Inflammatory macrophage treated with lipopolysaccharide for 4 hours (primary cell): Measurements from ENCODE around the gene GAPVD1.

Source experiments
- DNase-seq: peaks from one replicate; pipeline ENCODE4 v3.0.0-alpha.2; 2020

The GAPVD1 gene

DNA sequence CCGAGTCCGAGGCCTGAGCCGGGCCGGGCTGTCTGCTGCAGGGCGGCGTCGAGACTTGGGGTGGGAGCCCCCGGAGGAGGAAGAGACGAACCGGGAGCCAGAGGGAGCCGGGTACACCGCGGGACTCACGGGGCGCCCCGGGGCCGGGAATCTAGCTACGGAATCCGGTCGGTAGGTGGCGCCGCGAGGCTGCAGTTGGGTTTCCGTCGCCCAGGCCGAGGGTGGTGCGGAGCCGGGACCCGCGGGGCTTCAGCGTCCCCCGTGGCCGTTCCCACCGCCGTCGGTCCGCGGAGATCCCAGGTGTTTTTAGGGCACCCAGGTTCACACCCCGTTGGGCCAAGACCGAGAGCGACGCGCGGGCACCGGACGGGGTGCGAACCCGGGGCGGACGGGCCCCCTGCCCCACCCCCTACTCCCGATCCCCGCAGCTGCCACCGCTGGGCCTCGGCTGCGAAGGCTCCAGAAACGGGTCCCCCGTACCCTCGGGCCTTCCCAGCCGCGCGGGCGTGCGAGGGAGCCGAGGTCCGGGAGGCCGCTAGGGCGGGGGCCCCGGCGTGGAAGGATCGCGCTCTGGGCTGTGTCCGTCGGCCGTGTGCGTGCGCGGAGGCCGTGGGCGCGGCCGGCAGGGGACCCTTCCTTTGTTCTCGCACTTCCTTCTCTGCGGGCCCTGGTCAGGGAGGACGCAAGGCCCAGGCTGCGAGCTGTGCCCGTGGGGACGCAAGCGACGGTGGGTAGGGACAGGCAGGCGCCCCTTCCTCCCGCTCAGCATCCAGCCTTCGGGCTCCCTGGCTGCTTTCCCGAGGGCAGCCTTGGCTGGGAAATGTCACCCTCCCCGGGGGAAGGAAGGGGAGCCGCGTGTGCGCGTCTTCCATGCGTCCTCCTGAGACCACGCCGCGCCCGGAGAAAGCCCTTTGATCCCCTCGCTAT is 146.6 kb downstream of the GAPVD1 start:
- peak; percentile 70 for DNase-seq

DNA sequence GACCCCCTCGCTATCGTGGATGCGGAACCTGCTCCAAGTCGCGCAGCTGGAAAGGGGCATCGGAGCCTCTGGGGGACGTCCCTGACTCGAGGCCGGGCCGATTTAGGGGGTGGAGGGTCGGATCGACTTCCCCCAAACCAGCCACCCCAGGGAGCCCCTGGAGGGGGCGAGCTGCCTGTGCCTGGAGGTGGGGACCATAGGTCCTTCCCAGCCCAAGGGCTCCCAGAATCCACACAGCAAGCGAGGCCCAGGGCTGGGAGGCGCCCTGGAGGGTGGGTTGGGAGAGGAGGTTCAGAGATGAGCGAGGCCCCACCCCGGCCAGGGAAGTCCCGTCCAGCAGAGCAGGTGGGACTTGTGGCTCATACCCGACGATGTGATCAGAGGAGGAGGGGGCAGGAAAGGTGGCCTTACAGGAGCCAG is 147.6 kb downstream of the GAPVD1 start:
- no peak for DNase-seq

DNA sequence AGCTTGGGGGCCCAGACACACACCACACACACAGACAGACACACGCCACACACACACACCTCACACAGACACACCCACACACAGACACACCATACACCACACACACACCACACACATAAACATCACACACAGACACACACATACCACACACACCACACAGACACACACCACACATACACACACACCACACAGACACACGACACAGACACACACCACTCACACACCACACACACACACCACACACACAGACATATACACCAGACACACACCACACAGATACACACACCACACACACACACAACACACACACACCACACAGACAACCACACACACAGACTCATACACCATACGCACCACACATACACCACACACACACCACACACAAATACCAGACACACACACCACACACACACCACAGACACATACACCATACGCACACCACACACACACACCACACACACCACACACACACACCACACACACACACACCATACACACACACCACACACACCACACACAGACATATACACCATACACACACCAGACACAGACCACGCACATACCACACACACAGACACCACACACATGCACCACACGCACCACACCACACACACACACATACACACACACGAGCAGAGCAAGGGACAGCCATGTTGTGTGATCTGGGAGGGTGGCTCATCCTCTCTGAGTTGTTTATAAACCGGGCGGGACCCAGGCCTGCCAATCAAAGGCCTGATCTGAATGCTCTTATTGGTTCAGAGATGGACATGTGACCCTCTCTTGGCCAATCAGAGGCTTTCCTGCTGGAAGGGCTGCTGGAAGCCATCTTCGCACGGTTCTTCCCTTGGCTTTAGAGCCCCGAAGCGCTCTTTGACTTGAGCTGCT is 148.3 kb downstream of the GAPVD1 start:
- peak; percentile 70 for DNase-seq

DNA sequence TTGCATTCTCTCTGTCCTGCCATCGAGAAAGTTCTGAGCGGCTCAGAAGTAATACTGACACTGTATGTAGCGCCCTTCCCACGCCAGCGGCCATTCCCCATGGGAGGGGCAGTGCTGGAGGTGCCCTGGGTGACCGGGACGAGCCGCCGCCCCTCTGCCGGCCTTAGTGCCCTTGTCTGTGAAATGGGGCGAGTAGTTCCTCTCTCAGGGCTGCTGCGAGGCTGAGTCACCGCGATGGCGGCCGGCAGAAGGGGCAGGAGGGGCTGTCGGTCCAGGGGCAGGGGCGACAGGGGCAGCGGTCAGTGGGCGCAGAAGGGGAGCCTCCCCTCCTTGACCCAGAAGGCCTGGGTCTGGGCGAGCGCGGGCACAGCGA is 148.9 kb downstream of the GAPVD1 start:
- no peak for DNase-seq

DNA sequence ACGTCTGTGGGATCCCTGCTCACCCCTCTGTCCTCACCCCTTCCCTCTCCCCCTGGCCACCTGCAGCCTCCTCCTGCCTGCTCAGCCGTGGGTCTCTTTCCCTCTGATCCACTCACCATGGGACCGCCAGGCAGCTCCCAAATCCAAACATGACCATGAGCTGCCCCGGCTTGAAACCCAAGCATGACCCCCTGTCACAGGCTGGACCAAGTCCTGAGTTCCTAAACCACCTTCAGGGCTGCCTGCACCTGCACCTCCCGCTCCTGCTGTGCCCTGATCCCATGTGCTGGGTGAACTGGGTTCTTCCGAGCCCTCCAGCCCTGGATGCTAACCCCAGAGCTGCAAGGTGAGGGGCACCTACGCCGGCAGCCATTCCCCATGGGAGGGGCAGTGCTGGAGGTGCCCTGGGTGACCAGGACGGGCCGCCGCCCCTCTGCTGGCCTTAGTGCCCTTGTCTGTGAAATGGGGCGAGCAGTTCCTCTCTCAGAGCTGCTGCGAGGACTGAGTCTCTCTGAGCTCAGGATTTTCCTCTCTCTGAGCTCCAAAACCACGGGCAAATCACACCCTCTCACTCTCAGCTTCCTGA is 149.6 kb downstream of the GAPVD1 start:
- DNase-seq = no peak

DNA sequence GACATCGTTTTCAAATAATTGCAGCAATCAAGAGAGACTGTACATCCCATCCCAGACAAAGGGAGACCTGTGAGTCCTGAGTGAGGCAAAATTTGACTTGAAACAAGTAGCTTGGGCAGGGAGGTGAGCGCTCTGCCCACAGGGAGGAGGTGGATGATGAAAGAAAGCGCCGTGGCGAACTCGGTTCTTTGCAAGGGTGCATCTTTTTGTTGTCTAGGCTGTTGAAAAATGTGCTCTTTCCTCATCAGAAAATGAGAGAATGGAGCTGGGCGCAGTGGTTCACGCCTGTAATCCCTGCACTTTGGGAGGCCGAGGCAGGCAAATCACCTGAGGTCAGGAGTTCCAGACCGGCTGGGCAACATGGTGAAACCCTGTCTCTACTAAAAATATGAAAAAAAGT is 150.5 kb downstream of the GAPVD1 start:
- no peak for DNase-seq

DNA sequence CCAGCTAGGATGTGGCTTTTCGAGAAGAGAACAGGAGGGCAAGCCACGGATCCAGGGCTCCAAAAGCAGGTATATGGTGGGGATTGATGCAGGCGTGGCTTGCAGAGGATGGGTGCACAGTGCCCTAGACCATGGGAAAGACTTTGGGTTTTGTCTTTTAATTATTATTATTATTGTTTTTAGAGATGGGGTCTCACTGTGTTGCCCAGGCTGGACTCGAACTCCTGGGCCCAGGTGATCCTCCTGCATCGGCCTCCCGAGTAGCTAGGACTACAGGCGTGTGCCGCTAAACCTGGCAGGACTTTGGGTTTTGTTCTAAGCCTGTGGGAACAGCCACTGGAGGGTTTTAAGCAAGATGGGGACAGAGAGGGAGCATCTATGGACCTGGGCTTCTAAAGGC is 152.0 kb downstream of the GAPVD1 start:
- no peak for DNase-seq

DNA sequence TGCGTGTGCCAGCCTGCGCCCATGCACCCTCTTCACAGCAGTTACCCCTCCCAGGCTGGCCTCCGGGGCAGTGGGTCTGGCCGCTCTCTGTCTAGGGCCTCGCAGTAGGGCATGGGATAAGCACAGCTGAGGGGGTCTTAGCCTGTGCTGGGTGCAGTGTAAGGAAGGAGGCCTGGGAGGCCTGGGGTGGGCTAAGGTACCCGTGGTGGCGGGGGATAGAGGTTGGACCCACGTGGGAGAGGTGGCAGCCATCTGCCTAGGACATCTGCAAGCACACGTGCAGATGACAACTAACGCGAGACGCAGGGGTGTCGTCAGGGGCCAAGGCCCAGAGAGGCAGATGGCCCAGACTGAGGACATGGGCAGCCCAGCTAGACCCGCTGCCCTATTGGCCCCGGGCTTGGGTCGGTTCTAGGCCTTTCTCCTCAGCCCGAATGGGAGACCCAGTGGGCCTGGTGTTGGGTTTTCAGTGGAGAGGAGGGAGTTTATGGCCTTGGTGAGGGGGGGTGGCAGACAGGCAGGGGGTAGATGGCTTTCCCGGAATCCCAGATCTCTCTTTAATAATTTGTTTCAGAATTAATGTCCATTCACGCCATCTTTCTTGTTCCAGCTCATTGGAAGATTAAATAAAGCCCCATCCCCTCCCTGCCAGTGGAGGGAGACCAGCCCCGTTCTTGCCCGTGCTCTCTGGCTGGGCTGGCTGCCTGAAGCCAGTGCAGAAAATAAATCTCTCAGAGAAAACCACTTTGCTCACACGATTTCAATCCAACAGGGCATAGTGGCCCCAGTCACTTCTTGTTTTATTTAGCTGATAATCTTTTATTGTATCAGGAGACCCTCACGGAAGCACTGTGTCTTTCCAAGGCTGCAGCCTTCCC is 154.2 kb downstream of the GAPVD1 start:
- no peak for DNase-seq

DNA sequence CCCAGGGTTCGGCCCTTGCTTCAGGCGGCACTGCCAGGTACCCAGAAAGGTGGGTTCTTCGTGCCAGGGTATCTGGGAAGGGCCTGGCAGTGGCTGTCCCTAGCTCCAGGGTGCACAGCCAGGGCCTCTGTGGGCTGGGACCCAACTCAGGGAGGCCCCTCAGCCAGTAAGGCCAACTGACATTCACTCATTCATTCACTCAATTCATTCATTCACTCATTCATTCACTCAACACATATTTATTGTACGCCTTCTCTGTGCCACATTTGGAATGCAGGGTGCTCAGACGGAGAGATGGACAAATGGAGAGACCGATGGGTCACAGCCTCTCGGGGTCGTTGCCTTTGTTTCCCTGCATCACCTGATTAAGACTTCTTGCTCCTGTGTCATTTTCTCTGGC is 154.9 kb downstream of the GAPVD1 start:
- no peak for DNase-seq
